Measurements from ENCODE around the gene MPHOSPH9. TPM values are rescaled to one million over a fixed set of nuclear protein-coding genes. Genes with fewer than 3 reads are reported as not detected.

MPHOSPH9 gene
- total RNA-seq, 1 experiment from 2014 or later = 40.4 TPM

GRCh38 chr12:123237646-123238329 lies 4.8 kb upstream of the MPHOSPH9 start:
- no peaks in the 10 kb centered on the region for H3K27me3 Mint-ChIP-seq (ENCODE audit: insufficient read depth, unreplicated experiment)
- H3K4me1 Mint-ChIP-seq (ENCODE audit: insufficient read depth, unreplicated experiment) = peaks cover 18% of the 10 kb centered on the region
- CTCF ChIA-PET = interaction anchor here (0.6 to 3.4 kb wide), 45 partner anchors 10 to 654 kb away, joined by 3 to 33 read pairs (median 4); partner anchors contain the start of genes ABCB9, OGFOD2 and VPS37B
- DNase-seq (ENCODE audit: unreplicated experiment) = peak; percentile 76
- peaks cover 62% of the 10 kb centered on the region for H3K36me3 Mint-ChIP-seq (ENCODE audit: insufficient read depth, unreplicated experiment)
- H3K4me3 Mint-ChIP-seq (ENCODE audit: unreplicated experiment) = no peak overlapping the region
- intact Hi-C loops (cut with micrococcal nuclease) = loop anchor here (1.0 to 5.0 kb wide), 3 partner anchors 194 to 377 kb away; no protein-coding TSS in a partner anchor
- TF ChIP-seq, protein P1, sequence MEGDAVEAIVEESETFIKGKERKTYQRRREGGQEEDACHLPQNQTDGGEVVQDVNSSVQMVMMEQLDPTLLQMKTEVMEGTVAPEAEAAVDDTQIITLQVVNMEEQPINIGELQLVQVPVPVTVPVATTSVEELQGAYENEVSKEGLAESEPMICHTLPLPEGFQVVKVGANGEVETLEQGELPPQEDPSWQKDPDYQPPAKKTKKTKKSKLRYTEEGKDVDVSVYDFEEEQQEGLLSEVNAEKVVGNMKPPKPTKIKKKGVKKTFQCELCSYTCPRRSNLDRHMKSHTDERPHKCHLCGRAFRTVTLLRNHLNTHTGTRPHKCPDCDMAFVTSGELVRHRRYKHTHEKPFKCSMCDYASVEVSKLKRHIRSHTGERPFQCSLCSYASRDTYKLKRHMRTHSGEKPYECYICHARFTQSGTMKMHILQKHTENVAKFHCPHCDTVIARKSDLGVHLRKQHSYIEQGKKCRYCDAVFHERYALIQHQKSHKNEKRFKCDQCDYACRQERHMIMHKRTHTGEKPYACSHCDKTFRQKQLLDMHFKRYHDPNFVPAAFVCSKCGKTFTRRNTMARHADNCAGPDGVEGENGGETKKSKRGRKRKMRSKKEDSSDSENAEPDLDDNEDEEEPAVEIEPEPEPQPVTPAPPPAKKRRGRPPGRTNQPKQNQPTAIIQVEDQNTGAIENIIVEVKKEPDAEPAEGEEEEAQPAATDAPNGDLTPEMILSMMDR (IDR thresholded peaks at IDR 0.05; ENCODE audit: unreplicated experiment) = peak; percentile 82
- BruUV-seq (replicated peaks) = no TSS peak
- peak overlapping the region; percentile 46 for H3K27ac Mint-ChIP-seq (ENCODE audit: low read depth, unreplicated experiment)
- H3K9me3 Mint-ChIP-seq (ENCODE audit: unreplicated experiment) = no peaks in the 10 kb centered on the region
- POLR2A ChIA-PET = interaction anchor here (0.6 to 4.3 kb wide), 15 partner anchors 10 to 409 kb away, joined by 3 to 31 read pairs (median 5); partner anchors contain the start of genes ABCB9, DDX55 and OGFOD2

GRCh38 chr12:123233505-123234308 lies 766 bp upstream of the MPHOSPH9 start:
- TF ChIP-seq, protein P1 (IDR thresholded peaks at IDR 0.05; ENCODE audit: unreplicated experiment) = no peak
- CTCF ChIA-PET = interaction anchor here (0.6 to 2.2 kb wide), 5 partner anchors 9 to 1393 kb away, joined by 3 to 7 read pairs (median 6); no protein-coding TSS in a partner anchor
- Mint-ChIP-seq H3K4me1 (ENCODE audit: insufficient read depth, unreplicated experiment) (peaks cover 25% of the 10 kb centered on the region), H3K27ac (ENCODE audit: low read depth, unreplicated experiment) (peak overlapping the region; percentile 82), H3K27me3 (ENCODE audit: insufficient read depth, unreplicated experiment) (no peaks in the 10 kb centered on the region), H3K9me3 (ENCODE audit: unreplicated experiment) (no peaks in the 10 kb centered on the region), H3K36me3 (ENCODE audit: insufficient read depth, unreplicated experiment) (peaks cover 48% of the 10 kb centered on the region), H3K4me3 (ENCODE audit: unreplicated experiment) (peak overlapping the region; percentile 84)
- POLR2A ChIA-PET = interaction anchor here (0.5 to 4.7 kb wide), 66 partner anchors 8 to 1432 kb away, joined by 3 to 79 read pairs (median 5); partner anchors contain the start of genes ABCB9, ARL6IP4, ATP6V0A2 and DDX55
- DNase-seq (ENCODE audit: unreplicated experiment) = no peak
- intact Hi-C loops (cut with micrococcal nuclease) = loop anchor here (2.0 kb wide), 1 partner anchor 253 kb away; the partner anchor contains the start of gene ARL6IP4
- TSS peak; percentile 50 for BruUV-seq (replicated peaks)

- Mint-ChIP-seq H3K9me3 (ENCODE audit: unreplicated experiment) (no peaks in the 10 kb centered on the region), H3K4me3 (ENCODE audit: unreplicated experiment) (peak overlapping the region; percentile 84), H3K36me3 (ENCODE audit: insufficient read depth, unreplicated experiment) (peaks cover 41% of the 10 kb centered on the region), H3K4me1 (ENCODE audit: insufficient read depth, unreplicated experiment) (peaks cover 19% of the 10 kb centered on the region), H3K27ac (ENCODE audit: low read depth, unreplicated experiment) (peak overlapping the region; percentile 82), H3K27me3 (ENCODE audit: insufficient read depth, unreplicated experiment) (no peaks in the 10 kb centered on the region)
- ChIA-PET CTCF (interaction anchor here (0.6 to 2.2 kb wide), 6 partner anchors 16 to 425 kb away, joined by 3 to 7 read pairs (median 4); no protein-coding TSS in a partner anchor), POLR2A (interaction anchor here (0.5 to 4.7 kb wide), 53 partner anchors 10 to 814 kb away, joined by 3 to 79 read pairs (median 6); partner anchors contain the start of genes ABCB9, ARL6IP4, ATP6V0A2 and DDX55)
- DNase-seq (ENCODE audit: unreplicated experiment) = no peak
- no TSS peak for BruUV-seq (replicated peaks)
- TF ChIP-seq, protein P1 (IDR thresholded peaks at IDR 0.05; ENCODE audit: unreplicated experiment) = no peak
- intact Hi-C loops (cut with micrococcal nuclease) = loop anchor here (2.0 kb wide), 1 partner anchor 252 kb away; the partner anchor contains the start of gene ARL6IP4
Measured at GRCh38 chr12:123232472-123232806, 502 bp downstream of the MPHOSPH9 start.

Data from MCF 10A (cell line).